HepG2 (cell line): Measurements from ENCODE around the gene SP4. TPM values are rescaled to one million over a fixed set of nuclear protein-coding genes. Genes with fewer than 3 reads are reported as not detected.

Experiments used
- ATAC-seq: fragments of 200-7000 bp; cut with Tn5 transposase; 3 replicates; pipeline ENCODE4 v1.9.1; 2020; ENCODE audit warnings: mild to moderate bottlenecking, moderate library complexity
- BruUV-seq: library from RNA; stranded (reverse); fragments of 400-500 nt; replicated peaks from 2 replicates; lab custom pipeline; 2021; lab: Mats Ljungman, UMichigan
- CTCF ChIA-PET: fragments of 300-600 bp; formaldehyde crosslinking; extraction: SDS; loops from one replicate; lab custom pipeline; 2021; ENCODE audit warnings: low total read pairs, inconsistent platforms, low intra/inter-chr PET ratio; lab: Yijun Ruan, JAX
- POLR2A ChIA-PET: fragments of 350-600 bp; sonication (Branson Sonifier 250); formaldehyde crosslinking; loops from one replicate; lab custom pipeline; 2020; ENCODE audit warnings: antibody characterized with exemption, inconsistent platforms; lab: Yijun Ruan, JAX
- DNase-seq: peaks from one replicate; pipeline ENCODE4 v3.0.0-alpha.2; 2015; ENCODE audit warnings: low spot score
- FAIRE-seq: peaks from 3 replicates; lab custom pipeline; 2011; peaks lifted over from hg19 to GRCh38; lab: Jason Lieb, UNC
- H2AFZ ChIP-seq: one replicate; pipeline ENCODE4 v1.6.1; 2011; ENCODE audit warnings: low read length, inconsistent platforms
- H3K27ac ChIP-seq: fragments of 300-600 bp; 3 replicates; pipeline ENCODE4 v1.8.0; 2011; ENCODE audit warnings: mixed run types, mild to moderate bottlenecking, mixed read lengths, low read length, inconsistent platforms; ENCODE audit not compliant: insufficient read depth; ENCODE audit errors: extremely low read length
- H3K27me3 ChIP-seq, 2 experiments: fragments of 200-600 bp in 1 of 2; 2 replicates in 1 of 2; 3 replicates in 1 of 2; pipeline versions ENCODE4 v1.6.0 to v1.8.0; 2011; ENCODE audit warnings: low read length in 2 of 2, mild to moderate bottlenecking in 2 of 2, moderate library complexity in 2 of 2, inconsistent platforms in 1 of 2; ENCODE audit not compliant: insufficient read depth in 2 of 2, control insufficient read depth in 1 of 2
- H3K36me3 ChIP-seq, 2 experiments: fragments of 200-600 bp in 1 of 2; replicated peaks in 1 of 2; 2 replicates in 1 of 2; 3 replicates in 1 of 2; pipeline versions ENCODE4 v1.5.1 to v1.8.0; 2011; ENCODE audit warnings: low read length in 2 of 2, inconsistent platforms in 1 of 2; ENCODE audit not compliant: insufficient read depth in 2 of 2, control insufficient read depth in 1 of 2
- H3K4me1 ChIP-seq: 2 replicates; pipeline ENCODE4 v1.5.1; 2012; ENCODE audit warnings: low read length, inconsistent platforms; ENCODE audit not compliant: insufficient read depth
- H3K4me2 ChIP-seq: 2 replicates; pipeline ENCODE4 v1.6.0; 2011; ENCODE audit warnings: low read depth, low read length, inconsistent platforms
- H3K4me3 ChIP-seq, 3 experiments: fragments of 200-600 bp in 1 of 3; sonication (generic), shearing (Covaris generic) in 1 of 3; replicated peaks in 1 of 3; 2 replicates each; pipeline ENCODE4 v1.5.1; 2011 to 2016; ENCODE audit warnings: low read length in 3 of 3, inconsistent platforms in 2 of 3, low read depth in 2 of 3, mild to moderate bottlenecking in 2 of 3, control low read depth in 1 of 3, mixed read lengths in 1 of 3; ENCODE audit not compliant: insufficient read depth in 1 of 3
- H3K79me2 ChIP-seq: one replicate; pipeline ENCODE4 v1.6.1; 2011; ENCODE audit warnings: low read length, inconsistent platforms; ENCODE audit not compliant: insufficient read depth
- H3K9ac ChIP-seq: 2 replicates; pipeline ENCODE4 v1.6.0; 2011; ENCODE audit warnings: mild to moderate bottlenecking, low read depth, low read length, inconsistent platforms; ENCODE audit not compliant: insufficient read depth
- H3K9me3 ChIP-seq: 2 replicates; pipeline ENCODE4 v1.5.1; 2012; ENCODE audit warnings: mild to moderate bottlenecking, low read length
- H4K20me1 ChIP-seq: 2 replicates; pipeline ENCODE4 v1.6.0; 2011; ENCODE audit warnings: inconsistent platforms, mild to moderate bottlenecking, low read length, moderate library complexity; ENCODE audit not compliant: insufficient read depth
- KMT2A ChIP-seq: sonication (generic); formaldehyde crosslinking; IDR thresholded peaks from 2 replicates; pipeline ENCODE4 v1.4.0; 2020; ENCODE audit warnings: missing genetic modification reagents
- MAFF ChIP-seq: IDR thresholded peaks from 2 replicates; pipeline ENCODE4 v1.6.1; 2011; ENCODE audit warnings: low read depth, low read length, improper control_type of control experiment
- NAIF1 ChIP-seq: sonication (generic); formaldehyde crosslinking; IDR thresholded peaks from 2 replicates; pipeline ENCODE4 v1.5.0; 2020; ENCODE audit warnings: mild to moderate bottlenecking, missing genetic modification reagents, borderline replicate concordance
- NONO ChIP-seq, 2 experiments: fragments of 450-650 bp in 1 of 2; sonication (generic) in 1 of 2; formaldehyde crosslinking in 1 of 2; IDR thresholded peaks in 1 of 2; conservative IDR thresholded peaks in 1 of 2; 2 replicates each; pipeline versions ENCODE4 v1.6.1 to v1.8.0; 2017 to 2022; ENCODE audit warnings: mild to moderate bottlenecking in 1 of 2, missing genetic modification reagents in 1 of 2, moderate library complexity in 1 of 2
- SPEN ChIP-seq: sonication (generic); formaldehyde crosslinking; IDR thresholded peaks from 2 replicates; pipeline ENCODE4 v1.5.1; 2020; ENCODE audit warnings: low read depth, mild to moderate bottlenecking, missing genetic modification reagents
- ZIK1 ChIP-seq: sonication (generic); formaldehyde crosslinking; IDR thresholded peaks from 2 replicates; pipeline ENCODE4 v1.5.0; 2020; ENCODE audit warnings: mild to moderate bottlenecking, low read depth, missing genetic modification reagents, borderline replicate concordance
- WGBS: methylation state at CpG from one replicate; pipeline ENCODE4 v1.1.6; 2017; ENCODE audit warnings: low lambda C conversion rate; 5-methylcytosine and 5-hydroxymethylcytosine counted together
- in situ Hi-C: cut with HindIII; loops from 2 replicates; pipeline ENCODE4 v1.10.0; 2017; ENCODE audit warnings: low pct_unique_long_range_greater_than_20kb; ENCODE audit not compliant: extremely low pct_ligation_motif_present
- intact Hi-C: fragments of 100-400 bp; cut with micrococcal nuclease; formaldehyde crosslinking; loops from one replicate; pipeline ENCODE4 v1.10.0; 2022; ENCODE audit not compliant: unreplicated experiment
- polyA plus RNA-seq, 8 experiments: library from polyadenylated mRNA; depleted of rRNA in 3 of 8; stranded (reverse) in 7 of 8; unstranded in 1 of 8; fragments of >200 nt; fragmentation: Illumina TruSeq in 4 of 8; extraction: Trizol in 4 of 8; gene quantifications; 2 replicates each; pipeline versions ENCODE4 v1.2.1 to v1.2.3, GENCODE V29; 2011 to 2016; ENCODE audit warnings: low read depth in 4 of 8, missing spikeins in 1 of 8, mixed read lengths in 1 of 8; ENCODE audit not compliant: insufficient read depth in 1 of 8
- total RNA-seq, 5 experiments: library from RNA; depleted of rRNA; stranded (reverse); fragments of >200 nt; fragmentation: Illumina TruSeq; extraction: Trizol; gene quantifications; 2 replicates each; pipeline ENCODE4 v1.2.3, GENCODE V29; 2016; ENCODE audit warnings: low read depth in 1 of 5
- TF ChIP-seq, protein P1 (sequence below): sonication (generic); formaldehyde crosslinking; IDR thresholded peaks from 2 replicates; pipeline ENCODE4 v1.5.1; 2020; ENCODE audit warnings: missing genetic modification reagents, mild to moderate bottlenecking, borderline replicate concordance
- TF ChIP-seq, protein P2 (sequence below): IDR thresholded peaks from 2 replicates; pipeline ENCODE4 v1.4.0; 2020; ENCODE audit warnings: mild to moderate bottlenecking, missing genetic modification reagents
- TF ChIP-seq, protein P3 (sequence below): sonication (generic); formaldehyde crosslinking; IDR thresholded peaks from 2 replicates; pipeline ENCODE4 v1.5.1; 2020; ENCODE audit warnings: mild to moderate bottlenecking, missing genetic modification reagents, moderate library complexity
- TF ChIP-seq, protein P4 (sequence below): sonication (generic); formaldehyde crosslinking; IDR thresholded peaks from 2 replicates; pipeline ENCODE4 v1.4.0; 2020; ENCODE audit warnings: missing genetic modification reagents, borderline replicate concordance

SP4 gene
- total and polyA plus RNA-seq, 2 of the 13 experiments (the other 11 are each of a cell fraction or from before 2014, with no cell fraction given) = 2.7 to 4.8 TPM

DNA sequence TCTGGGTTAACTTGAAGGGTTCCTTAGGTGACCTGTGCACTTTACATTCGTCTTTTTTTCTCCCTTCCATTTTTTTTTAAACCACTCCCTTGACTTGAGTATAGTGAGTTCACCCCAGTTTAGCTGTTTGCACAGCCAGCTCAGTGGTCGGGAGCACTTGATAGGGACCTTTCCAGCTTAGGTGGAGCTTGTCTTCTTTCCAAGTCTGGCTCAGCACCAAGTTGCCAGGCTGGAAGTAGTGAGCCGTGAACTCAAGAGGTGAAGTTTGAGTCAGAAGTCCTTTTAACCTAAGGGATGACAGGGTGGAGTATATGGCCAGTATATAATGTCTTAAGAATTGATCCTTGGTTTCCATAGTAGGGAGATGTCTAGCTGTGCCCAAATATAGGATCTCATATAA lies 122.2 kb downstream of the SP4 start:
- ATAC-seq (no peak), DNase-seq (no peak), FAIRE-seq (no peak)
- Histone ChIP-seq H3K79me2 (no peaks in the 10 kb centered on the region), H2AFZ (no peak overlapping the region), H3K4me3 (no peak overlapping the region), H3K9me3 (no peaks in the 10 kb centered on the region), H3K4me1 (no peaks in the 10 kb centered on the region), H3K27ac (no peak overlapping the region), H4K20me1 (no peaks in the 10 kb centered on the region), H3K27me3 (0 out of 5 replicates have a peak, but pooled peaks cover 0 to 2% of the 10 kb centered on the region in 2 experiments), H3K9ac (no peak overlapping the region), H3K36me3 (no peaks in the 10 kb centered on the region), H3K4me2 (no peak overlapping the region)
- BruUV-seq = no TSS peak
- in situ Hi-C loops (no loop called here), intact Hi-C loops (no loop called here)
- WGBS = 2% methylated on average over 3 of the region's 3 CpGs
- POLR2A ChIA-PET = no interaction called here
- CTCF ChIA-PET = no interaction called here
- TF ChIP-seq, protein P1, sequence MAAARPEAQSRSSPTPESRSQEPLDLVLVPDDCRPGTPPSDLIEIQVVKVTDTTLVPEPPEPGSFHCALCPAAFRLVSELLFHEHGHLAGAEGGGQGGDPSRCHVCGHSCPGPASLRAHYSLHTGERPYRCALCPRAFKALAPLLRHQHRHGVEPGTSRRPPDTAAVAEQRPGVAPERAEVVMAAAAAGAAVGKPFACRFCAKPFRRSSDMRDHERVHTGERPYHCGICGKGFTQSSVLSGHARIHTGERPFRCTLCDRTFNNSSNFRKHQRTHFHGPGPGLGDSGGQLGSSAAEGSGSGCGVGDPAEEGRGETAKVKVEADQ (CRISPR knock-in tag) = no peak
- TF ChIP-seq, protein P2, sequence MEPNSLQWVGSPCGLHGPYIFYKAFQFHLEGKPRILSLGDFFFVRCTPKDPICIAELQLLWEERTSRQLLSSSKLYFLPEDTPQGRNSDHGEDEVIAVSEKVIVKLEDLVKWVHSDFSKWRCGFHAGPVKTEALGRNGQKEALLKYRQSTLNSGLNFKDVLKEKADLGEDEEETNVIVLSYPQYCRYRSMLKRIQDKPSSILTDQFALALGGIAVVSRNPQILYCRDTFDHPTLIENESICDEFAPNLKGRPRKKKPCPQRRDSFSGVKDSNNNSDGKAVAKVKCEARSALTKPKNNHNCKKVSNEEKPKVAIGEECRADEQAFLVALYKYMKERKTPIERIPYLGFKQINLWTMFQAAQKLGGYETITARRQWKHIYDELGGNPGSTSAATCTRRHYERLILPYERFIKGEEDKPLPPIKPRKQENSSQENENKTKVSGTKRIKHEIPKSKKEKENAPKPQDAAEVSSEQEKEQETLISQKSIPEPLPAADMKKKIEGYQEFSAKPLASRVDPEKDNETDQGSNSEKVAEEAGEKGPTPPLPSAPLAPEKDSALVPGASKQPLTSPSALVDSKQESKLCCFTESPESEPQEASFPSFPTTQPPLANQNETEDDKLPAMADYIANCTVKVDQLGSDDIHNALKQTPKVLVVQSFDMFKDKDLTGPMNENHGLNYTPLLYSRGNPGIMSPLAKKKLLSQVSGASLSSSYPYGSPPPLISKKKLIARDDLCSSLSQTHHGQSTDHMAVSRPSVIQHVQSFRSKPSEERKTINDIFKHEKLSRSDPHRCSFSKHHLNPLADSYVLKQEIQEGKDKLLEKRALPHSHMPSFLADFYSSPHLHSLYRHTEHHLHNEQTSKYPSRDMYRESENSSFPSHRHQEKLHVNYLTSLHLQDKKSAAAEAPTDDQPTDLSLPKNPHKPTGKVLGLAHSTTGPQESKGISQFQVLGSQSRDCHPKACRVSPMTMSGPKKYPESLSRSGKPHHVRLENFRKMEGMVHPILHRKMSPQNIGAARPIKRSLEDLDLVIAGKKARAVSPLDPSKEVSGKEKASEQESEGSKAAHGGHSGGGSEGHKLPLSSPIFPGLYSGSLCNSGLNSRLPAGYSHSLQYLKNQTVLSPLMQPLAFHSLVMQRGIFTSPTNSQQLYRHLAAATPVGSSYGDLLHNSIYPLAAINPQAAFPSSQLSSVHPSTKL (CRISPR knock-in tag) = no peak
- no peak for TF ChIP-seq KMT2A (CRISPR knock-in tag)
- no peak for TF ChIP-seq NONO (IDR thresholded peaks at IDR 0.05)
- TF ChIP-seq NONO (CRISPR knock-in tag; conservative IDR thresholded peaks at IDR 0.05) = no peak
- TF ChIP-seq ZIK1 = no peak
- no peak for TF ChIP-seq SPEN
- TF ChIP-seq, protein P3, sequence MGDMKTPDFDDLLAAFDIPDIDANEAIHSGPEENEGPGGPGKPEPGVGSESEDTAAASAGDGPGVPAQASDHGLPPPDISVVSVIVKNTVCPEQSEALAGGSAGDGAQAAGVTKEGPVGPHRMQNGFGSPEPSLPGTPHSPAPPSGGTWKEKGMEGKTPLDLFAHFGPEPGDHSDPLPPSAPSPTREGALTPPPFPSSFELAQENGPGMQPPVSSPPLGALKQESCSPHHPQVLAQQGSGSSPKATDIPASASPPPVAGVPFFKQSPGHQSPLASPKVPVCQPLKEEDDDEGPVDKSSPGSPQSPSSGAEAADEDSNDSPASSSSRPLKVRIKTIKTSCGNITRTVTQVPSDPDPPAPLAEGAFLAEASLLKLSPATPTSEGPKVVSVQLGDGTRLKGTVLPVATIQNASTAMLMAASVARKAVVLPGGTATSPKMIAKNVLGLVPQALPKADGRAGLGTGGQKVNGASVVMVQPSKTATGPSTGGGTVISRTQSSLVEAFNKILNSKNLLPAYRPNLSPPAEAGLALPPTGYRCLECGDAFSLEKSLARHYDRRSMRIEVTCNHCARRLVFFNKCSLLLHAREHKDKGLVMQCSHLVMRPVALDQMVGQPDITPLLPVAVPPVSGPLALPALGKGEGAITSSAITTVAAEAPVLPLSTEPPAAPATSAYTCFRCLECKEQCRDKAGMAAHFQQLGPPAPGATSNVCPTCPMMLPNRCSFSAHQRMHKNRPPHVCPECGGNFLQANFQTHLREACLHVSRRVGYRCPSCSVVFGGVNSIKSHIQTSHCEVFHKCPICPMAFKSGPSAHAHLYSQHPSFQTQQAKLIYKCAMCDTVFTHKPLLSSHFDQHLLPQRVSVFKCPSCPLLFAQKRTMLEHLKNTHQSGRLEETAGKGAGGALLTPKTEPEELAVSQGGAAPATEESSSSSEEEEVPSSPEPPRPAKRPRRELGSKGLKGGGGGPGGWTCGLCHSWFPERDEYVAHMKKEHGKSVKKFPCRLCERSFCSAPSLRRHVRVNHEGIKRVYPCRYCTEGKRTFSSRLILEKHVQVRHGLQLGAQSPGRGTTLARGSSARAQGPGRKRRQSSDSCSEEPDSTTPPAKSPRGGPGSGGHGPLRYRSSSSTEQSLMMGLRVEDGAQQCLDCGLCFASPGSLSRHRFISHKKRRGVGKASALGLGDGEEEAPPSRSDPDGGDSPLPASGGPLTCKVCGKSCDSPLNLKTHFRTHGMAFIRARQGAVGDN (CRISPR knock-in tag) = no peak
- TF ChIP-seq MAFF = no peak
- TF ChIP-seq, protein P4, sequence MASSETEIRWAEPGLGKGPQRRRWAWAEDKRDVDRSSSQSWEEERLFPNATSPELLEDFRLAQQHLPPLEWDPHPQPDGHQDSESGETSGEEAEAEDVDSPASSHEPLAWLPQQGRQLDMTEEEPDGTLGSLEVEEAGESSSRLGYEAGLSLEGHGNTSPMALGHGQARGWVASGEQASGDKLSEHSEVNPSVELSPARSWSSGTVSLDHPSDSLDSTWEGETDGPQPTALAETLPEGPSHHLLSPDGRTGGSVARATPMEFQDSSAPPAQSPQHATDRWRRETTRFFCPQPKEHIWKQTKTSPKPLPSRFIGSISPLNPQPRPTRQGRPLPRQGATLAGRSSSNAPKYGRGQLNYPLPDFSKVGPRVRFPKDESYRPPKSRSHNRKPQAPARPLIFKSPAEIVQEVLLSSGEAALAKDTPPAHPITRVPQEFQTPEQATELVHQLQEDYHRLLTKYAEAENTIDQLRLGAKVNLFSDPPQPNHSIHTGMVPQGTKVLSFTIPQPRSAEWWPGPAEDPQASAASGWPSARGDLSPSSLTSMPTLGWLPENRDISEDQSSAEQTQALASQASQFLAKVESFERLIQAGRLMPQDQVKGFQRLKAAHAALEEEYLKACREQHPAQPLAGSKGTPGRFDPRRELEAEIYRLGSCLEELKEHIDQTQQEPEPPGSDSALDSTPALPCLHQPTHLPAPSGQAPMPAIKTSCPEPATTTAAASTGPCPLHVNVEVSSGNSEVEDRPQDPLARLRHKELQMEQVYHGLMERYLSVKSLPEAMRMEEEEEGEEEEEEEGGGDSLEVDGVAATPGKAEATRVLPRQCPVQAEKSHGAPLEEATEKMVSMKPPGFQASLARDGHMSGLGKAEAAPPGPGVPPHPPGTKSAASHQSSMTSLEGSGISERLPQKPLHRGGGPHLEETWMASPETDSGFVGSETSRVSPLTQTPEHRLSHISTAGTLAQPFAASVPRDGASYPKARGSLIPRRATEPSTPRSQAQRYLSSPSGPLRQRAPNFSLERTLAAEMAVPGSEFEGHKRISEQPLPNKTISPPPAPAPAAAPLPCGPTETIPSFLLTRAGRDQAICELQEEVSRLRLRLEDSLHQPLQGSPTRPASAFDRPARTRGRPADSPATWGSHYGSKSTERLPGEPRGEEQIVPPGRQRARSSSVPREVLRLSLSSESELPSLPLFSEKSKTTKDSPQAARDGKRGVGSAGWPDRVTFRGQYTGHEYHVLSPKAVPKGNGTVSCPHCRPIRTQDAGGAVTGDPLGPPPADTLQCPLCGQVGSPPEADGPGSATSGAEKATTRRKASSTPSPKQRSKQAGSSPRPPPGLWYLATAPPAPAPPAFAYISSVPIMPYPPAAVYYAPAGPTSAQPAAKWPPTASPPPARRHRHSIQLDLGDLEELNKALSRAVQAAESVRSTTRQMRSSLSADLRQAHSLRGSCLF (CRISPR knock-in tag) = no peak
- no peak for TF ChIP-seq NAIF1 (CRISPR knock-in tag)
